K562 treated with DMSO at 1 percent for 24 hours (cell line): ENCODE measurements around the gene PCDHGC5. TPM values are rescaled to one million over a fixed set of nuclear protein-coding genes. Genes with fewer than 3 reads are reported as not detected.

Experiments used
- total RNA-seq: library from RNA; unstranded; fragments of 300-600 nt; gene quantifications from 2 replicates; pipeline ENCODE4 v1.2.3, GENCODE V29; 2022; ENCODE audit warnings: low read depth; ENCODE audit not compliant: insufficient read depth

The PCDHGC5 gene
- total RNA-seq: not detected in 2 replicates

DNA sequence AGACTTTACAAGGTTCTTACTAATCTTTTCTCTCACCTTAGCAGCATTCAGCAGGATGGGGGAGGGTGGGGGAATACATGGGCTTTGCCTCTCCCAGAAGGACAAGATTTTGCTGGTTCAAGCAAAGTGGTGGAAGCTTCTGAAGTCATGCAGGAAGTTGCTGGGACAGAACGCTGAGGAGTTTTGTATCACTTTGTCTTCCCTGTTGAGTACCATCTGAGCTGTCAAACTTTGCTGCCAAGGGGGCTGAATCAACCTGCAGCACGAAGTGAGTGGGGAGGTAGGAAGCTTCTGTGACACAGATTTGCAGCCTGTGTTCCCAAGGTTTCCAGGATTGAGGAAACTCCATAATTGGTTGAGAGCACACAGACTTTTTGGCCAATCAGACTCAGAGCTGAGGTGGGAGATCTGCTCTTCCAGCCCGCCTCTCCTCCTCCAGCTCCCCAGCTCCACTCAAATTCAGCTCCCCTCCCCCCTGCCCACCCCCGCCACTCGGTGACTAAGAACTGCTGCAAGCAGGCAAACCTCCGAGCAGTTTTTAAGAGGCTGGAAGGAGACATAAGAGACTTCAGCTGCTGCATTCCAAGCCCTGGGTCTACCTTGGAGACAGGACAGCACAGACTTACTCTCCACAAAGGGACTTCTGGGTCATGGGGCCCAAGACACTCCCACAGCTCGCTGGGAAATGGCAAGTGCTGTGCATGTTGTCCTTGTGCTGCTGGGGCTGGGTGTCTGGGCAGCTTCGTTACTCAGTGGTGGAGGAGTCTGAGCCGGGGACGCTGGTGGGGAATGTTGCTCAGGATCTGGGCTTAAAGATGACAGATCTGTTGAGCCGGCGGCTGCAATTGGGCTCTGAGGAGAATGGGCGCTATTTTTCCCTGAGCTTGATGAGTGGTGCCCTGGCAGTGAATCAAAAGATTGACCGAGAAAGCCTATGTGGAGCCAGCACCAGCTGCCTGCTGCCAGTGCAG is at the start of gene PCDHGC5:
Gene PCDHGC5 (plus strand): TSS at position 491 of the 971 bp plus-strand sequence. CDS start 160 bp downstream, at position 651.

GRCh38 chr5:141475625-141476131 is 13.2 kb upstream of the PCDHGC5 start, which contains the start of gene PCDHGC3:
PCDHGC3 (plus strand) TSS chr5:141475966; CDS start chr5:141476117, 151 bp downstream.

GRCh38 chr5:141484641-141485311 is 4.1 kb upstream of the PCDHGC5 start, which contains the start of gene PCDHGC4:
PCDHGC4 (plus strand) TSS chr5:141485030; CDS start chr5:141485174, 144 bp downstream.

Other genes starting within 250 kb of the PCDHGC5 start
- 0.35 and 0.52 TPM in 2 replicates for gene PCDHB15, start 243.7 kb upstream of the PCDHGC5 start, total RNA-seq
- gene SLC25A2, start 185.0 kb upstream of the PCDHGC5 start, total RNA-seq: not detected in 2 replicates
- gene TAF7, start 168.3 kb upstream of the PCDHGC5 start, total RNA-seq: 95.8 and 97.2 TPM in 2 replicates
- gene PCDHGA1, start 158.6 kb upstream of the PCDHGC5 start, total RNA-seq: 0.16 and 0.29 TPM in 2 replicates
- gene PCDHGA2, start 150.3 kb upstream of the PCDHGC5 start, total RNA-seq: 0.54 and 0.63 TPM in 2 replicates
- gene PCDHGA3, start 145.3 kb upstream of the PCDHGC5 start, total RNA-seq: 0.50 and 0.89 TPM in 2 replicates
- 0.43 and 0.52 TPM in 2 replicates for gene PCDHGB1, start 139.0 kb upstream of the PCDHGC5 start, total RNA-seq
- gene PCDHGA4, start 134.1 kb upstream of the PCDHGC5 start, total RNA-seq: 0.52 and 1.2 TPM in 2 replicates
- gene PCDHGB2, start 129.1 kb upstream of the PCDHGC5 start, total RNA-seq: 0.51 and 0.63 TPM in 2 replicates
- gene PCDHGA5, start 124.9 kb upstream of the PCDHGC5 start, total RNA-seq: 0.22 and 0.44 TPM in 2 replicates
- 0.51 and 0.56 TPM in 2 replicates for gene PCDHGB3, start 118.8 kb upstream of the PCDHGC5 start, total RNA-seq
- gene PCDHGA6, start 115.2 kb upstream of the PCDHGC5 start, total RNA-seq: 0.27 and 0.39 TPM in 2 replicates
- gene PCDHGA7, start 106.3 kb upstream of the PCDHGC5 start, total RNA-seq: 0.37 TPM in 2 replicates
- 0.12 and 0.16 TPM in 2 replicates for gene PCDHGB4, start 101.4 kb upstream of the PCDHGC5 start, total RNA-seq
- 0.43 and 0.49 TPM in 2 replicates for gene PCDHGA8, start 96.4 kb upstream of the PCDHGC5 start, total RNA-seq
- 0.42 and 0.75 TPM in 2 replicates for gene PCDHGB5, start 91.1 kb upstream of the PCDHGC5 start, total RNA-seq
- 0.17 TPM in 1 of 2 replicates, not detected in the other for gene PCDHGA9, start 86.3 kb upstream of the PCDHGC5 start, total RNA-seq
- gene PCDHGB6, start 81.1 kb upstream of the PCDHGC5 start, total RNA-seq: 0.16 and 0.27 TPM in 2 replicates
- 0.07 TPM in 1 of 2 replicates, not detected in the other for gene PCDHGA10, start 76.1 kb upstream of the PCDHGC5 start, total RNA-seq
- gene PCDHGB7, start 71.4 kb upstream of the PCDHGC5 start, total RNA-seq: not detected in 2 replicates
- gene PCDHGA11, start 68.0 kb upstream of the PCDHGC5 start, total RNA-seq: 0.15 TPM in 1 of 2 replicates, not detected in the other
- 0.06 TPM in 1 of 2 replicates, not detected in the other for gene PCDHGA12, start 58.6 kb upstream of the PCDHGC5 start, total RNA-seq
- not detected in 2 replicates for gene PCDHGC3, start 13.1 kb upstream of the PCDHGC5 start, total RNA-seq
- gene PCDHGC4, start 4.1 kb upstream of the PCDHGC5 start, total RNA-seq: not detected in 2 replicates
- gene DIAPH1, start 129.9 kb downstream of the PCDHGC5 start, total RNA-seq: 160 and 183 TPM in 2 replicates
- 111 and 114 TPM in 2 replicates for gene HDAC3, start 147.8 kb downstream of the PCDHGC5 start, total RNA-seq
- gene RELL2, start 147.9 kb downstream of the PCDHGC5 start, total RNA-seq: 9.6 and 9.8 TPM in 2 replicates
- 18.0 and 19.8 TPM in 2 replicates for gene FCHSD1, start 162.3 kb downstream of the PCDHGC5 start, total RNA-seq
- gene ARAP3, start 193.1 kb downstream of the PCDHGC5 start, total RNA-seq: 13.3 and 13.5 TPM in 2 replicates